Activated CD4-positive, alpha-beta T cell treated with anti-CD3 and anti-CD28 coated beads for 24 hours (primary cell): ENCODE results near the gene TBX18.

Experiments
- DNase-seq, 2 donors: peaks; one replicate each; pipeline ENCODE4 v3.0.0-alpha.2; 2020; ENCODE audit warnings: low read depth in 2 of 2

TBX18 gene

DNA sequence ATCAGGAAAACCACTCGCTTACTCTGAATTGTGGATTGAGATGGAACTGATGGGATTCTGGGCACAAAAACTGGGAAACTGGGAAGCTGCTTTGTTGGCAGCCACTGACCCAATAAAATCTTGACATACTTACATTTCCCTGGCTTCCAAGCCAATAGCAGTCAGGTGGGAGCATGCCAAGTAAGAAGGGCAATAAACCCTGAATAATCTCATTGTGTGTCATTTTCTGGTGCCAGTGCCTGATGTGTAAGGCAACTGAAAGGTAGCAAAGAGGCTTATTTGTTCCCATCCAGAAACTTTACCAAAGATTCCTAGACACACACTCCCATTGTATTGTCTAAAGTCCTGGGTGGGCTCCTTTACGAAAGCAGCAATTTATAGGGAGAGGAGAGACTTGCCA, 93.2 kb downstream of the TBX18 start:
- no peak for DNase-seq

DNA sequence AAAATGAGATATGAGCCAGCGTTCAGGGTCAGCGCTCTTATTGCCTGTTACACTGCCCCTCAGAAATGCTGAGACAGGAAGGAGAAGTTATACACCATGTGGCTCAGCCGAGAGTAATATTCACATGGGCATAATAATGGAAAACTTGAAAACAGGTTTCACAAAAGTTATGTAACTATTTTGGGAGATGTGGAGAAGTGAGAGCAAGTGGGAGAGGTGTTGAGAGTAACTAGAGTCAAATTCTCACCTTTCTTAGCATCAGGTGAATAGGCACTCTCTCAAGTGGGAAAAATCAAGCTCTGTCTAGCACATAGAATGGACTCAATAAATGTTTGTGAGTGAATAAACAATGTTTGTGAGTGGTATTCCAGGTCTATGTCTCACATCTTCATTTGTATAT, 94.5 kb downstream of the TBX18 start:
- no peak for DNase-seq

DNA sequence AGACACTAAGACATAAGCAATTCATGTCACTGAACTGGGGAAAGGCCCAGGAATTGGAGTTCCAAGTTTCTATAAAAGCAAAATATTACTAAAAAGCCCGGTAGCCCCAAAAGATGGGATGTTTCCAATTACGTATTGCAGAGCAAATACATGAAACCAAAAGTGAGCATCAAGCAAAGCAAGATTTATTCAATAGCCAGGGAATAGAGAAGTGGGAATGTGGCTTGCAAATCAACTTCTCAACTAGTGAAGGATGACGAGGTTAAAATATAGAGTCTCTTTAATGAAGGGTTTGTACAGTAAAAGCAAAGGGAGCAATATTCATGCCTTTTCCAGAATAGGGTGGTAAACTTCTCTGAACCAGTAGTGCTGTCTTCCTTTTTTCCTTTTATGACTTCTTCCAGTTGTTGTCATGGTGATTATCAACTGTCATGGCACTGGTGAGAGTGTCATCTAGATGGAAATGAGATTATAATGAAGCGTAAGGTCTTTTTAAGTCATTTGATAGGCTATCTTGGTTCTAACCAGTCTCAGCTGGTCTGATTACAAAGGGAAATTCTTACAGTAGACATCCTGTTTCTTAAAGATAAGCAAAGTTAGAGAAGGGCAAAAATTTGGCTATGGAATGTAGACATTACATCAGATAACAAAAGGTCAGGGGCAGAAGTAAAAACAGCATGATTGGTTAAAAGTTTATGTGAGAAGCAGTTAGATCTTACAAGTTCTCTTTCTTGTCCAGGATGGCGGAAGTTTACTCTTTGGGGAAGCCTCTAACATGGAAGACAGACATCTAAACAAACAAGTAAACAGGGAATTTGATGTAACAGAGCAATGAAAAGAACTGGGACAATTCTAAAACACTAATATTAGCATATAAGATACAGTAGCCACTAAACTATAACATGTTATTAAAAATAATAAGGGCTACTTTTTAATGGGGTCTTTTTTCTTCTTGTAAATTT, 96.9 kb downstream of the TBX18 start:
- no peak for DNase-seq

DNA sequence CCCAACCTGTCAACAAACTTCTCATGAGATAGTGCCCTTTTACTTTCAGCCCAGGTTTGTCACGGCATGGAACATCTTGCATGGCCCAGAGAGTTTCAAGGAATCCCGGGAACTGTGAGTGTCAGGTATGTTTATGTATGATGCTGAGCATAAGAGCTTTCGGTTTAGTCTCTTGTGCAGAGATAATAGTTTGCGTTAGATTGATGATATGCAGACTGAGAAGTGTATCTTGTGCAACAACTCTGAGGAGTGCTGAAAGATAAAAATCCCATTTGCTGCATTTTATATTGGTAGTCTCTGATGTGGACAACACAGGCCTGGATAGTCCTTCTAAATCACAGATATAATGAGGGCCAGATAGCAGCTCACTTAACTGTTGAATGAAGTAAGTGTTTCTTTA, 99.0 kb downstream of the TBX18 start:
- DNase-seq: no peak

DNA sequence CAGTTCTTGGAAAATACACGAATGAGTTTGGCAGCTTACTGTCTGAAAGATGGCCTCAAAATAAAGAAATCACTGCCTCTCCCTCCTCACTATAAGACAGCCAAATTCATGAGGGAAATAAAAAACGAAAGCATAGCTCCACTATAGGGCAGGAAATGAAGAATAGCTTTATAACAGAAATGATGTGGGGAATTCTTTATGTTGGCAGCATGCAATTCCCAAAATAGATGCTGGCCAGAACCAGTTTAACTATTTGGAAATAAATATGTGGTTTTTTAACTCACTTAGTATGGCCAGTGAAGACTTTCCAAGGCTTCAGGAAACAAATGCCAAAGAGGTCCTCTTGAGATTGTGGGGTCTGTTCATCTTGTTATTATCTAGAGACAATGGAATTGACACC, 100.5 kb downstream of the TBX18 start:
- DNase-seq: no peak

DNA sequence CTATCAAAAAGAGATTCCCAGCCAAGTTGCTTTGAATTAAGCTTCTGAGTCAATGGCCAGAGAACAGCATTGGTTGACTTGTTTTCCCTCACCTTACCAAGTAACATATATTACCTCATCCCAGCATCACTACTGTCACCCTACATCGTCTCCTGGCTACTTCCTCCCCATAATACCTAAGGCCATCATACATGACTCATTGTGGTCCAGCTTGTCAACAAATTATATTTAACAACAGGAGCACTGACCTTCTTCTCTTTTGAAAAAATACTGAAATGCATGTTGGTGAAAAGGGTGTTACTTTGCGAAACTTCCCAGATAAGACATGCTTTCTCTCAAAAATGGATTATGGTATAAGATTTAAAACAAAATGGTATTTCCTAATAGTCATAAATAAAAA, 106.9 kb downstream of the TBX18 start:
- no peak for DNase-seq

DNA sequence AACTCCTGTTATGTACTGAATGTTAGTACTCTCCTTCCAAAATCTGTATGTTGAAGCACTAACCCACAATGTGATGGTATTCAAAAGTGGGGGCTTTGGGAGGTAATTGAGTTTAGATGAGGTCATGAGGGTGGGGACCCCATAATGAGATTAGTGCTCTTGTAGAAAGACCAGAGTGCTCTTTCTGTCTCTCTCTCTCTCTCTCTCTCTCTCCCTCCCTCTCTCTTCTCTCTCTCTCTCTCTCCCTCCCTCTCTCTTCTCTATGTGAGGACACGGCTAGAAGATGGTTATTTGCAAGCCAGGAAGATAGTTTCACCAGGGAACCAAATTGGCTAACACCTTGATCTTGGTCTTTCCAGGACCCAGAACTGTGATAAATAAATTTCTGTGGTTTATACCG, 107.4 kb downstream of the TBX18 start:
- DNase-seq: no peak

DNA sequence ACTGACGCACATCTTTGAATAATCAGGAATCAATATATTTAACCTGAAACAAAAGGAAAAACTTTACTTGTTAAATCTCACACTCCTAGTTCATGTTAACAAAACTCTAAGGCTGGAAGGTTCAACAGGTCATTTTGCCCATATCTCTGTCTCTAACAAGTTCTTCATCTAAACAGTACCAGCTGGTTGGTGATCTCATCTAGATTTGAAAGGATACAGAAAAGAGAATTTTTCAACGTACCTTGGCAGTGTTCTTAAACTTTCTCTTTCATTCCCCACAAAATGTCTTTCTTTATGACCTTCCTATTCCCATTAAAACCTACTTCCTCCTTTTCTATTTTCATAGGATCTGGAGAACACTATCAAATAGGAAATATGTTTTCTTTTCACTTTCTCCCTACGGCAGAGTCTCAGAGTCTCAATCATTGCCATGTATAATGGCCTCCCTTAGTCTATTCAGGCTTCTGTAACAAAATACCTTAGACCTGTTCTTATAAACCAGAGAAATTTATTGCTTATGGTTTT, 111.3 kb downstream of the TBX18 start:
- no peak for DNase-seq

DNA sequence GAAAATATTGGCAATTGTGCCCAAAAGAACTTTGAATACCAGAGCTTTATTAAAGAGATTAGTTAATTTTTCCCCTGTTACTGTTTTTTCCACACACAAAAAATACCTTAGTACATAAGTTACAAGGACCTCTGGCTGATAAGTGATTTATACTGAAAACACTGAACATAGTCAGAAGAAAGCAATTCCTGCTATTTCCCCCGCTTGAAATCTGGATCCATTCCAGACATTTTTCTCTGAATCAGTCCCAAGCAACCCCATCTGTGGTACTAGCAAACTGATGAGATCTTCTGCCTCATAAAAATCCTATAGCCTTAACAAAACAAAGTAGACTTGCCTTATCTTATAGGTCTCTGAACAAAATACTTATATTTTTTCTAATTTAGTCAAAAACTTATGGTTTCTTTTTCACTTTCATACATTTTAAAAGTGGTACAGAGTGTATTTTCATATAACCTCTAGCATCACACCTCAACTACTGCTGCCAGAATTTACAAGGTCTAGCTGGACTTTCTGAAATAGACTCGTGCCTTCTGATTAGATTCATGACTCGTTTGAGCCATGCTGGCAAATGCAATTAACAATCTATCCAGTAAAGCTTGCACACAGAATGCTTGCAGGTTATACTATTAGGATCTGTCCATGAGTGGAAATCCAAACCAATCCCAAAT, 111.9 kb downstream of the TBX18 start:
- no peak for DNase-seq

DNA sequence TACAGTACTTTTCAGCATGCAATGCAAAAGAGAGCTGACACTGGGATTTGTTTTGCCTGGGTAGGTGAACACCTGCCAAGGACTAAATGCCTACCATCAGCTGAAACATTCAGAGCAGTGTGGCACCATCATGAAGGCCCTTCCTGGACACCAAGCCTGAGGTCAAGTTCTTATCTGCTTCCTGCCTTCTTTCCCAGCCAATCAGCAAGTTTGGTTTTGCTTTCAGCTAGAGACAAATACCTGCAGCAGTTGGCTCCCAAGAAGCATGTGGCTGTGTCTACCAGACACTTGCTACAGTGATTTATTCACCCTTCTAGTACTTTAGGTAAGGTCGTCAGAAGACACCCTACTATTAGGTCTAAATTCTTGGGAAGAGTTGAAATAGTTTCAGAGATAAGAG, 112.8 kb downstream of the TBX18 start:
- no peak for DNase-seq

DNA sequence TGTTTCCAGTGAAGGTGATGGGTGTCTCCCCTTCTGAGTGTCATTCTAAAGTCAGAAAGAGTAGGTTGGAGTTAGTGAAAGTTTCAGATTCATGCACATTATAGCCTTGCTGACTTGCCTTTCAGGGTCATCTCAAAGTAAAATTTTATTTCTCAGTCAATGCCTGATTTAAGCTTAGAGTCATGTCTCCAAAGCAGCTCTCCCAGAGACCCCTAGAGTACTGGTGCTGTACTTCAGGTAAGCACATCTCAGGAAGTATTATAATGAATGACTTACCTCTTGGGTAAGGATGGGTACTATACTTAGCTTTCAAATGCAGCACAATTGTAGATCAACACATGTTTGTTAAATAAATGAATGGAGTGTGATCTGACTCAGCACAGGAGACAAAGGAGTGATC, 116.0 kb downstream of the TBX18 start:
- DNase-seq: no peak

DNA sequence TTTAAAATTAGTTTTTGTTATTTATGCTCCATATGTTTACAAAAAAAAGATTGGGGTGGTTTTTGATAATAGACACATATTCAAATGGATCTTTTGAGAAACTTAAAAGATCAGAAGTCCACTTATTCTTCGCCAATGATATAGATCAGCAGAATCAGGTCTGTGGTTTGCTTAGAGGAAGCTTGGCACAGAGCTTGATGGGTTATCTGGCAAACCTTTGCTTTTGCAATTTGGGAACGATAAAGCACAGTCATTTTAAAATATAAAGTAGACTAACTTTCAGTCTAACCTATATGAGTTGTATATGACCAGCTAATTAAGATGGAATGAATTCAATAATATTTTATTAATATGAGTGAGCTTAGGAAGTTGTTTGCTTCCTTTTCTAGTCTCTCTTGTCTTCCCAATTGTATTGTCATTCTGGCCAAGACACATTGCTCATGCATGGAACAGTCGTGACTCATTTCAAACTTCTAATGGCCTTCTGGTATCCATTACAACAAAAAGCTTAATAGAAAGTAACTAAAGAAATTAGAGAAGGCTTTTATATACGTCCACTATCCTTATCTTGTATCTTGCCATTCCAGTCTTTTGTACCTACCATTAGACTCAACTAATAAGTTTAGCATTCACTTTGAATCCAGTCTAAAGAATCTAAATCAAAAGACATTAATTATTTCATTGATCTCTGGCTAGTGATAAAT, 118.7 kb downstream of the TBX18 start:
- no peak for DNase-seq

DNA sequence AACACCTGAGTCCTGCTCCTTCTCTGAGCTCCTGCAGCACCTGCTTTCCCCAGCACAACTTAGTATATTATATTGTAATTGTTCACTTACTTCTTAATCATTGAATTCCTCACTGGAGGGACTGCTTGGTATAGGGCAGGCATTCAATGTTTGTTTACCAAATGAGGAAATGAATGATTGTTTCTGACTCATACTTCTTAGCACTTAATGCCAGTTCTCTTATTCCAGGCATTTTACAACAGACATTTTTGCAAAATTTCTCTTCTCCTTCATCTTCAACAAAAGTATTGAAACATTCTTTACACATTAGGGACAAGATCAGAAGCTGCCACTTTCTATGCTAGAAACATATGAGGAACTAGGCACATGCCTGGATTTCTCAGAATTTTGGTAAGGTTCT, 119.4 kb downstream of the TBX18 start:
- no peak for DNase-seq

DNA sequence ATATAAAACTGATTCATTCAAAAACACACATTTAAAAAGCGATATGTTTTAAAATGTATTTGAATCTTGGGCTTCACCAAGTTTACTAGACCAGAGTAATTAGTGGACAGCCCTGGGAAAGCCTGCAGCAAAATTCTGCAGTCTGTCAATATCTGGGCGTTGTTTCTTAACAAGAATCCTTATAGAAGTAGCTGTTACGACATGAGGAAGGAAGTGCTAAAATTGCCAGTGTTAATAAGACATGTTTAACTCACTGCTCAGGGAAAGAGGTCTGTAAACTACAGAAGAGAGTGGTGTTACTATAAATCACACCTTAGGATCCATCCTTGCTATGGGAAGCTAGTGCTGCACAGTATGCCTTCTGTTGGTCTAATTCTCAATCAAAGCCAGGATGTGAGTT, 120.6 kb downstream of the TBX18 start:
- DNase-seq: no peak

DNA sequence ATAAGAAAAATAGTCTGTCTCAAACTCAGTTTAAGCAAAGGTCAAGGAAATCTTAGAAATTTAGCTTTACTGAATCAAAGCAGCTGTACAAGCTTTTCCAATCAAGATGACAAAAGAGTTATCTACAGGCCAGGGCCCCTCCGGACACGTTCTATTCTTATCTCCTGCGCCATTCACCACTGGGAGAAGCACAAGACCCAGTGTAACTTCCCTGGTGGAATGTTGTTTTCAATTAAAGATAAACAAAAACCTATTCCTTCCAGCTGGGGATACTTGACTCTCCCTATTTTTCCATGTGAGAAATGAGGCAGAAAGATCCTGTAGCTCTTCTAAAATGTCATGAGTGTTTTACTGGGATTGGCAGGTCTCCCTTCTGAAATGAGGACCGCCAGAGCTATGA, 123.3 kb downstream of the TBX18 start:
- DNase-seq: no peak

DNA sequence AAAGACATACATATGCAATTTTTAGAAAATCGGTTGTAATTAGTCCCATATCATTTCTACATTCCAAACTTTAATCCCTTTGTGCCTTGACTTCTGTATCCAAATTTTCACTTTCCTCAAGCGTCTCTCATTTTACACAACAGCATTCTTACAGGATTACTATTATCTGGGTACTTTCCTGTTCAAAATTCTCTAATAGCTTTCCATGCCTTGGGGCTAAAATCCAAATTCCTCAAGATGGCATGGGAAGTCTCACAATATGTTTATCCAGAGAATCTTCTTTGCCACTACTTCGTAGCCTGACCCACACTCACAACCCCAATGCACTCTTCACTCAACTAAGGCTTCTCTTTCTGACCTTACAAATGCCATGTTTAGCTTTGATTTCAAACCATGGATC, 125.0 kb downstream of the TBX18 start:
- no peak for DNase-seq

DNA sequence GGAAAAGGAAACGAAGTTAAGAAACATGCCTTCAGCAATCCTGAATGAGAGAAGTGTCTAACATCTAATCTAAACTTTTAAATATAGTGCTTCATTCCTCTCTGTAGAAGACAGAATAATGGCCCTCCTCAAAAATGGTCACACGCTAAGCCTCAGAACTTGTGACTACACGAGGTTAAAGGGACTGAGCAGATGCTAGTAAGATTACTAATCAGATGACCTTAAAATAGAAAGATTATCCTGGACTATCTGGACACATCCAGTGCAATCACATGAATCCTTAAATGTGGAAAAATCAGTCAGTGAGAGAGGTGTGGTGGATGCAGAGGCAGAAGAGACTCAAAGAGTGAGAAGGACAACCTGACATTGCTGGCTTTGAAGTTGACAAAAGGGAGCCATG, 126.1 kb downstream of the TBX18 start:
- no peak for DNase-seq
